HG02885 (cell line): ENCODE results near the gene TRIM65.
"Not testable (repeated sequence)": the region's sequence is repeated elsewhere in the genome, so short reads cannot be mapped to it uniquely, and the experiment has no call there.

Source experiments
- ATAC-seq: cut with Tn5 transposase; IDR thresholded peaks from one replicate; pipeline ENCODE4 v1.9.1; 2021; ENCODE audit warnings: mild to moderate bottlenecking; ENCODE audit not compliant: unreplicated experiment, poor library complexity

Gene TRIM65

DNA sequence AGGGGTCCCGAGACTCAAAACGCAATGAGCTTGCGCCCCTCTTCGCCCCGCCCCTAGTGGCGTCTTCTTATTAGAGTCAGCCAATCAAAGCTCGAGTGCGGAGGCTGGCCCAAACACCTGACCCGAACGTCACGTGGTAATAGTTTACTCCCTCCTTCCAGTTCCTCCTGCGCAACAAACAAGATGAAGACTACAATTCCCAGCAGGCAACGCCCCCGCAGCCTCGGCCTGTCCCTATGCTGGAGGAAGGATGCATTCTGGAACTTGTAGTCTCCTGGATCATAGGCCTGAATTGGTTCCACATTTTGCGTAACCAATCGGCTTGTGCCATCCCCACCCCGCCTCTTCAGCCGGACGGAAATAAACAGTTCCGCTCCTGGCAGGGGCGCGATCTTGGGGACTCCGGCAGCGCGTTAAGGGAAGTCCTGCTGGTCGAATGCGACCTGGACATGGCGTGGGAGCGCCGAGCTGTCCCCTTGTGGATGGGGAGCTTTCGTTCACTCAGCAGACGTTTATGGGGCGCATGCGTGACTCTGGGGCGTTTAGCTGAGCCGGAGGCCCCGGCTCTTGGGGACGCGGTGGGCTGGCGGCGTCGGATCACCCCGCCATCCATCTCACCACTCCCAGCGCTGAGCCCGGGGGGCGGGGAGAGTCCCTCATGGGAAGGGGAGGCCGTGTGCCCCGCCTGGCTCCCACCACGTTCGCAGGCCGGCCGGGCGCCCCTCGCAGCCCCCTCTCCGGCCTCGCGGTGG is 41.3 kb downstream of the TRIM65 start, which contains the start of gene WBP2:
TSS of gene WBP2 (minus strand) at position 26 of the 752 bp plus-strand sequence. CDS start 38 bp downstream, outside the sequence.
- ATAC-seq, result peak; percentile 86

- ATAC-seq, result peak; percentile 4
Measured at GRCh38 chr17:75854881-75855309, 41.9 kb downstream of the TRIM65 start.

DNA sequence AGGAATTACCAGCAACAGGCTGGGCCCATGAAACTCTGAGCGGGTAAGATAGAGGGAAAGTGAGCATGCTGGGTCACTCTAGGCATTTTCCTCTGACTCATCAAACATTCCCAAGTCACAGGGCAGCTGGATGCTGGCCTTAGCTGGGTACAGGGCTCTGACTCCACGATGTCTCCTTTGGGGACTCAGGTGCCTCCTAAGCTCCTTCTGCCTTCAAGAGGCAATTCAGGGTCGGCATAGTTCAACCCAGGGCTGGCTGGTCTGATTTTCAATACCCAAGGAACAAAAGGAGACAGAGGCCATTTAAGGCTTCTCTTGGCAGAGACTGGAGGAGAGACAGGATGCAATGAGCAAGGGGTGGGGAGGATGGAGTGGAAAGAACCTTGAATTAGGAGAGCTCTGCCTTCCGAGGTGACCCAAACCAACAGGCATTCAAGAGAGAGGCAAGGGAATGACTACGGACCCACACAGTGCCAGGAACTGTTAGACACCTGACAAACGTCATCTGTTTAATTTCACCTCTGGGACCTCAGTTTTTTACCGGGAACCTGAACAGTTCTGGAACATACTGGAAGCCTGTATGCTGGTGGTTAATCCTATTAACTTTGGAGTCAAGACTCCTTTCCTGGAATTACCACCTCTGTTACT is 42.5 kb downstream of the TRIM65 start:
- no peak for ATAC-seq

DNA sequence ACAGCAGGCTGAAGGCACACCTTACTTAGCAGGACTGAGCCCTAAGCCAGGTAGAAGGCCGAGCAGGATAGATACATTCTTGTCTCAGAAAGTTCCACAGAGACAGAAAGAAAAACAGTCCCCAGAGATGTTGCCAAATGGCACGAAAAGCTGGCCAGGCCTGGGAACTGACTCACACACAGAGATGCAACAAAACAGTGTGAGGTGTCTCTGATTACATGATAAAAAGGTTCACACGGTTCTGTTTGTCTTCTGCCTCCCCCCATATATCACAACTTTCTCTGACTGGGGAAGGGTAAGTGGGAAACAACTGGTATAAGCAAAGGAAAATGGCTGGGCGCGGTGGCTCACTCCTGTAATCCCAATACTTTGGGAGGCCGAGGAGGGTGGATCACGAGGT is 43.3 kb downstream of the TRIM65 start:
- no peak for ATAC-seq

DNA sequence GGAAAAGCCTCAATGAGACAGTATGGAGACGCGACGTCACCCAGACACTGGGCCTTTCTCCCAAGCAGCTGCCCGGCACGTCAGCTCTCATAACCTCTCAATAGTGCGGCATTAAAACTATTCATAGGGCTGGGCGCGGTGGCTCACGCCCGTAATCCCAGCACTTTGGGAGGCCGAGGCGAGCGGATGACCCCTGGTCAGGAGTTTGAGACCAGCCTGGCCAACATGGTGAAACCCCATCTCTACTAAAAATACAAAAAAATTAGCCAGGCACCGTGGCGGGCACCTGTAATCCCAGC is 45.1 kb downstream of the TRIM65 start:
- ATAC-seq, result not testable (repeated sequence)

DNA sequence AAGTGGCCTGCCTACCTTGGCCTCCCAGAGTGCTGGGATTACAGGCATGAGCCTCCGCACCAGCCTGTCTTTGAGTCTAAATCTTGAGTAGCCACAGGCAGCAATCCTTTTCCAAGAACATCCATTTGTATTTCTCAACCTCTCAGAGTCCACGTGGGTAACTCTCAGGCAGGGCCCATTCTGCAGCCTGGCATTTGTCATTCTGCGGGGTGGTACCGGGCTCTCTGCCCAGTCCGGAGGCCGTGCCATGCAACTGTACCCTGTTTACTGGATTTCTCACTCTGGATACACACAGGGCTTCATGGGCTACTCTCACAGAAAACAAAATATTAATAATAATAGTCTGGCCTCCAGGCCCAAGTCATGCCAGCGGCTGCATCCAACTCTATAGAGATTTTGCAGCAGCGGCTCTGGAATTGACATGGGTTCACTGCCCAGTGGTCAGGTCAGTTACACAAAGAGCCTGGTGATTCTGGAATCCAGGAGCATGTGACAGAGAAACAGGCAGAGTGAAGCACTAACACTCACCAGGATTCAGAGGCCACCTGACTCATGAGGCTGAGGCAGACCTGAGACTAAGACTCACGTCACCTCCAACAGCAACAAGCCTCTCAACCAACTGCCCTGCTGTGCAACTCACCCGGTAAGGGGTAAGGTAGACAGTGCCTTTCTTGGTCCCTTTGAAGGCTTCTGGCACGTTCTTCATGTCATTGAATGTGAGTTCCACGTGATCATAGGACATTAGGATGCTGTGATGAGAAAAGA is 45.6 kb downstream of the TRIM65 start:
- ATAC-seq, result no peak

DNA sequence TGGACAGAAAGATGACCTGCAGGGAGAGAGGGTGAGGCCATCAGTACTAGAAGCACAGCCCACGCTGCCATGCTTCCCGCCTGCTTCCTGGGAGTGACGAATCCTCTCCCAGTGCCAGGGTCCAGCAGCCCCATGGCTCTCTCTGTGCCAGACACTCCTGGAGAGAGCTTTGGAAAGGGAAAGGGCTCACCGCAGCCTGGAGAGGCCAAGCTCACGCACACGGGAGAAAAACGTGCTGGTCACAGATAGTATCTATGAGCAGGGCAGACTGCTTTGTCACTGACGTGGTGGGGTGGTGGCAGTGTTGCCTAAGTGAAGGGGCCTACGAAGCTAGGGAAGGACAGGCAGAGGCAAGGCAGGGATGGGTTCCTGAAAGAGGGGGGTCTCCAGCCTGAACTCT is 47.0 kb downstream of the TRIM65 start:
- ATAC-seq, result no peak

DNA sequence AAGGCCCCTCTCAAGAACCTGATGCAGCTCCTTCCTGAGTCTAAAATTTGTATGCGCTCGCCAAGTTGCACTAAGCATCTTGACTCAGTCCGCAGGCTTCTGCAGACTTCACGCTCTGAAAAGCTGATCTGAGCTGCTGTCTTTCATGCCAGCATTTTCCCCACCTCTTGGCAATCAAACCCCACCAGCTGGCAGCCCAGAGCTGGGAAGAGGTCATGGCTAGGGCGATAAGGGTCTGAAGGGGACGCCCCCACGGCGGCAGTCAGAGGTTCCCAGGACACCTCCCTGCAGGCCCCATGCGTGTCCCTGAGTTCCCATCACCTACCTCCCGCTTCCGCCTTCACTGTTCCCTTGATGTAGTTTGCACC is 47.5 kb downstream of the TRIM65 start:
- no peak for ATAC-seq

DNA sequence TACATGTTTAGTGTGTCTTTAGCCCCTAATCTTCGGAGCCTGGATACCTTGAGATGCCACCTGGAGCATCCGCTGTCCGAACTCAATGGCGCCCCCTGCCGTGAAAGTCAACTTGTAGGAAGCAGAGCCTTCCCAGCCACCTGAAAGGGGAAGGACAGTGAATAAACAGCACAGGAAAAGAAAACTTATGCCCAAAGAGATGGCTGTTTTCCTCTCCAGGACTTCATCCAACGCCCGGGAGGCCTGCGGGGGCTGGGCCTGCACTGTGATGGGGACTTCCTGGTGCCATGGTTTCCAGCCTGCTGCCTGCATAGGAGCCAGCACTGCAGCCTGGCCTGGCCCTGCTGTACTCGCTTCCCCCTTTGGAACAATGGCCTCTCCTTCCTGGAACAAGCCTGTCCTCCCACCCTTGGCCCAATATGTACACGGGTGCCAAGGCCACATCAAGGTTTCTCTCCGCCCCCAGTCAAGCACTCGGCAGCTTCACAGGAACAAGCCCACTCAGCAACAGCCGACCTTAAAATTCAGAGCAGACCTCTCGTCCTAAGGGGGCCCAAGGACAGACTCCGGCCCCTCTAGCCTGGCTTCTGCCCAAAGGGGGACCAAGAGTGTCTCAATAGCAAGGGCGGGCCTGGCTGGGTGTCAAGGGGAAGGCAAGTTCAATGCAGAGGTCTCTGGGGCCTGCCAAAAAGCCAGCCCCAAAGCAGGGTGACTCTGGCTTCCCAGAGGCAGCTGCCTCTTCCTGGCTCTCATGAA is 48.0 kb downstream of the TRIM65 start:
- no peak for ATAC-seq

DNA sequence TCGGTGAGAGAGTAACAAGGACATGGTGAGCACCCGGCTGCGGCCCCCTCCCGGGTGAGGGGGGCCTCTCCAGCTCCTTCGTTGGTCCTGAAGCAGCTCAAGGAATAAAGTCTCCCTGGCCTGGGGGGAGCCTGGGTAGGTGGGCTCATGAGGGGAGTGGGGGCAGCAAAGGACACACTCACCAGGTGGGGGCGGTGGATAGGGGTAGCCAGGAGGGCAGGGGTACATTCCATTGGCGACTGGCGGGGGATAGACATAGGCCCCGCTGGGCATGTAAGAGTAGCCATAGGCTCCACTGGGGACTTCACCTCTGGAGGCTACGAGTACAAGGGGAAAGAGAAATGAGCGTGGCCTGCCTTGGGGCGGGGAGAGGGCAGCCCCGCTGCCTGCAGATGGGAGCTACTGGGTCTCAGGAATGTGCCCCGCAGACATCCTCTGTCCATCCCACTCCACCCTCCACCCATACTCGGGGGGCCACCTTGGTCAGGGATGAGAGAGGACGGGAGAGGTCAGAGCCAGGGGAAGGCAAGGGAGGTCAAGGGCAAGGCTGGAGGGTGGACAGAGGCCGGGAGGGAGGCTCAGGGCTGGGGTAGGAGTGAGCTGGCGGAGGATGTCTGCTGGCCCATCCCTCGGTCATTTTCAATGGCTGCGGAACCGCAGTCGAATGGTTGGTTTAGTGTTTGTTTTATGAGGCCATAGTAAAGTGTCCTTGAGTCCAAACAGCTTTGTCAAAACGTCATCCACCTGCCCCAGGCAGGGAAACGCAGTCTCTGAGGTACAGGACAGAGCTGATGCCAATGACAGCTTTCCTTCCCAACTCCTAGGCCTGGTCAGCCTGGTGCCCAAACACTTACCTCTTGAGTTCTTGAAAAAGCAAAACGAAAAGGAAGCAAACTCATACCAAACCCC is 48.9 kb downstream of the TRIM65 start:
- no peak for ATAC-seq

DNA sequence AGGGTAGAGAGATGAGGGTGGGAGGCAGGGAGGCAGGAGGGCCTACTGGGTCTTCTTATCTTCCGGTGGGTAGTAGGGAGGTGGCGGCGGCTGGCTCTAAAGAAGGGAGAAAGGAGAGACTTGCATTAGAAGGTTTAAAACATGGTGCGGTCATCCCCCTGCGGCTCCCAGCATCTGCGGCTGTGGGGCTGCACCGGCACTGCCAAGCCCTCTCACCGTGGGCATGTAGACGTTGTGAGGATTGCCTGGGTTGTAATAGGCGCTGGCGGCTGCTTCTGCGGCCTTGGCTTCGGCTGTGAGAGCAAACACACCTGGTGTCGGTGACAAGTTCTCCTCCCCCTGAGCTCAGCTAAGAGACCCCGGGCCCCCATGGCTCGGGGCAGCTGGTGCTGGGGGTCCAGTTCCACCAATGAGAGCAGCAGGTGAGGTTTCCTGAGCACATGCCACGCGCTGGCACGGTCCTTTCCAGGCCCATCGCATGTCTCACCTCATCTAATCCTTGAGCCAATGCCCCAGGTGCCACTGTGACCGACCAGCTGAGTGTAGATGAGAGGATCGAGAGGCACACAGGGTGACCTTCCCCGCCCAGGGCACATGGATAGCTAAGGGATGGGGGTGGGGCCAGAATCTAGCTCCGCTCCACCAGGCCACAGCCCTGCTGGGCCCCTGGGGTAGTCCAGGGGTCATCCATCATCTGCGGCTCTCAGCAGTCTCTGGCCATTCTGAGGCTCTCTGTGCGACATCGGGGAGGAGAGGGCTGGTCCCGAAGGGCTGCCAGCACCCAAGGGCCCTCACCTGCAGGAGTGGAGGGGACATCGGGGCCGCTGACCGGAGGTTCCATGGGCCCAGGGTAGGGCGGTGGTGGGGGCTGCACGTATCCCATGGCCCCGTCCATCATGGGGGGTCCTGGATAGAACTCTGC is 49.8 kb downstream of the TRIM65 start:
- ATAC-seq, result no peak

DNA sequence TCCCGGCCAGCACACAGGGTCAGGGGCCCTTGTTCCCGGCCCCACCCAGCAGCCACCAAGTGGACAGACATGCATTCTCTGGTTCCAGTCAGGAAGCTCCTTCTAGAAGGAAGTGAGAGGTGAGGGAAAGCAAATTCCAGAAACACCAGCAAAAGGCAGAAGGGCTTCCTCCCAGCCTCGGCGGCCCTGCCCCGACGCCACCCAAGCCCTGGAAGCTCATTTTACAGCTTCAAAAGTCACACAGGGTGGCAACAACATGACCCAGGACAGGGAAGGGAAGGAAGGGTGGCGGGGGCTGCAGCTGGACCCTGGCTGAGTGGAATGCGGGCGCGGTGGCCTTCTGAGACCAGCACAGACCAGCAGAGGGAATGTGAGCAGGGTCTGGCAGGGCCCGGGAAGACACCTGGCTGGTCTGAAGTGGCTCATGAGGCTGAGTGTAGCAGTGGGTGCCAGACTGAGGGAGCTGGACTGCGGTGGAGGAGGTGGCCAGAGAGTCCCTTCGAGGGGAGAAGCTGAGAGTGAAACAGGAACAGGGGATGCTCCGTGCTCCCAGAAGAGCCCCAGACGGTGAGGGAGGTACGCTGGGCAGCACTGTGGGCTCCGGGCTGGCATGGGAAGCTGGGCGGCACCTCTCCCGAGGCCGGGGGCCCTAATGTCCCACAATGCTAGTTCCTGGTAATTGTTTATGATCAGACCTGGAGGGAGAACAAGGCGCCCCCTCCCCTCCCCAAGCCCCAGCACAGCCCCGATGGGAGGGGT is 50.6 kb downstream of the TRIM65 start:
- ATAC-seq, result no peak

DNA sequence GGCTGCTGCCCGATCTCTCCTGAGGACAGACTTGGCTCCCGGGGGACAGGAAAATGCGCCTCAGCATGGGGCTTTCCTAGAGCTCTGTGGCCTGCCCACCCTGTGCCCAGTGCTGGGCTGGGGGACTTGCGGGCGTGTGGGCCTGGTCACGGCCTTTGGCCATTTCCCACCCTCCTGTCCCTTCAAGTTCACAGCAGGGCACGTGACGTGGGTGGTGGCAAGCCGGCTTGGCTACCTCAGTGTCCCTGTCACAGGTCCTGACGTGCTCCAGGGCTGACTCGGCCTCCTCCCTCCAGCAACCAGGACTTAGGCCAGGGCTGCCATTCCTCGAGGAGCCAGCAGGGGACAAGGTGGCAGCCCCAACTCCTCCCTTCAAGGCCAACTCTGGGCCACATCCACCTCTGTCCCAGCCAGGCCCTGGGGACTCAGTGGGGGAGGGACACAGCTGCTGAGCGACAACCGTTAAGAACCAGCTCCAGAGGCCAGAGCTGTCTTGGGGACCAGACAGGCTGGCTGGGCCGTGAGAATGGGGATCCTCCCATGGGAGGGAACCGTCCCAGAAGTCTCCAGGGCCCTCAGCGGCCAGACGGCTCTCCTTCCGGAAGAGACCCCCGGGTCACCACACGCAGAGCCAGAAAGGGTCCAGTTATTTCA is 51.6 kb downstream of the TRIM65 start:
- peak; percentile 78 for ATAC-seq

DNA sequence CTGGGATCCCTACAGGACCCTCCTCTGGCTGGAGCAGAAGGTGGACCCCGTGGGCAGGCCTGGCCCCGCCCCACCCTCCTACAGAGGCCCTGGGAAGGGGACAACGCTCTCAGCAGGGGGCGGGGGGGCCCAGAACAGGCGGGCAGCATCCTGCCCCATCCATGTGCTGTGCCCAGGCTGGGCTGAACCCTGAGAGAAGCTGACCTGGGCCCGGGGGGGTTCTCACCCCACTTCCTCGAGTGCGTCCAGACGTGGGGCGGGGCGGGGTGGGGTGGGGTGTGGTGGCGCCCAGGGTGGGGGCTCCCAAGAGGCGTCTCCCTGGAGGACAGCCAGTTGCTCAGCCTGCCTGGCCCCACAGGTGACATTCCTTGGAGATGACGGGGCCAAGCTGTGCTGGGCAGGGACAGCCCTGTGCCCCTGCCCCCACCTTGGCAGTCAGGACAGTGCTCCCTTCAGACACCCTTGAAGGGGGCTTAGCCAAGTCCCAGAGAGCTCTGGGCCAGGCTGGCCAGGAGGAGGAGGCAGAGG is 52.2 kb downstream of the TRIM65 start:
- ATAC-seq, result no peak

GRCh38 chr17:75843577-75844529 is 52.9 kb downstream of the TRIM65 start, which contains the start of gene UNC13D:
Gene UNC13D (minus strand): TSS chr17:75844404. CDS start chr17:75844337, 67 bp downstream.
- ATAC-seq, result no peak
